Muscle of leg (tissue), 11 donors: ENCODE data around the gene OAF. TPM values are rescaled to one million over a fixed set of nuclear protein-coding genes. Genes with fewer than 3 reads are reported as not detected.
A peak's percentile ranks its signal among the peaks of the same experiment; 100 is the strongest.

Source experiments
- DNase-seq: peaks from one replicate; pipeline ENCODE4 v3.0.0; 2013
- H3K27ac ChIP-seq: one replicate; pipeline ENCODE4 v1.5.1; 2013; ENCODE audit warnings: mild to moderate bottlenecking, low read length, control low read depth
- H3K27me3 ChIP-seq: one replicate; pipeline ENCODE4 v1.6.1; 2013; ENCODE audit warnings: low read length; ENCODE audit not compliant: control insufficient read depth, insufficient read depth
- H3K36me3 ChIP-seq: one replicate; pipeline ENCODE4 v1.6.1; 2013; ENCODE audit warnings: low read length; ENCODE audit not compliant: control insufficient read depth, insufficient read depth
- H3K4me1 ChIP-seq: one replicate; pipeline ENCODE4 v1.6.1; 2013; ENCODE audit warnings: low read length; ENCODE audit not compliant: control insufficient read depth, insufficient read depth
- H3K4me3 ChIP-seq: one replicate; pipeline ENCODE4 v1.5.1; 2013; ENCODE audit warnings: low read length, control low read depth
- H3K9me3 ChIP-seq: replicated peaks from 2 replicates; pipeline ENCODE4 v1.6.1; 2013; ENCODE audit warnings: low read depth, low read length; ENCODE audit not compliant: control insufficient read depth
- WGBS: methylation state at CpG from one replicate; pipeline ENCODE4 v1.1.5; 2013; ENCODE audit warnings: missing lambda C conversion rate; ENCODE audit not compliant: insufficient coverage; 5-methylcytosine and 5-hydroxymethylcytosine counted together
- polyA plus RNA-seq, 8 donors: library from polyadenylated mRNA; unstranded; fragments of 120-200 nt; gene quantifications; one replicate each; pipeline versions ENCODE4 v1.2.1 to v1.2.3, GENCODE V29; 2013; ENCODE audit warnings: inconsistent platforms in 1 of 8, low replicate concordance in 1 of 8; ENCODE audit not compliant: insufficient read length in 8 of 8, insufficient read depth in 1 of 8
- total RNA-seq: library from RNA; stranded (reverse); fragments of 120-200 nt; gene quantifications from one replicate; pipeline ENCODE4 v1.2.4, GENCODE V29; 2013

OAF gene
- total and polyA plus RNA-seq, 9 donors: 41.5 to 93.6 (median 58.5) TPM

- Histone ChIP-seq H3K4me3 (no peak overlapping the region), H3K4me1 (peaks cover 23% of the 10 kb centered on the region), H3K27ac (no peak overlapping the region), H3K36me3 (peaks cover 31% of the 10 kb centered on the region), H3K9me3 (peaks cover 2% of the 10 kb centered on the region), H3K27me3 (peaks cover 13% of the 10 kb centered on the region)
- WGBS: 61% methylated on average over 7 of the region's 17 CpGs
- peak; percentile 56 for DNase-seq
These were observed 18.9 kb downstream of the OAF start for GRCh38 chr11:120229451-120230424.

GRCh38 chr11:120230433-120231071 lies 19.7 kb downstream of the OAF start:
- DNase-seq: no peak
- no peak overlapping the region for H3K27ac ChIP-seq
- 65% methylated on average over 3 of the region's 5 CpGs for WGBS
- H3K9me3 ChIP-seq: peaks cover 2% of the 10 kb centered on the region
- H3K4me3 ChIP-seq: no peak overlapping the region
- H3K4me1 ChIP-seq: peaks cover 16% of the 10 kb centered on the region
- H3K27me3 ChIP-seq: peaks cover 17% of the 10 kb centered on the region
- peaks cover 31% of the 10 kb centered on the region for H3K36me3 ChIP-seq

GRCh38 chr11:120231963-120232362 lies 21.1 kb downstream of the OAF start:
- no peak for DNase-seq
- H3K4me1 ChIP-seq: peaks cover 10% of the 10 kb centered on the region
- no peak overlapping the region for H3K4me3 ChIP-seq
- peaks cover 2% of the 10 kb centered on the region for H3K9me3 ChIP-seq
- no peak overlapping the region for H3K27ac ChIP-seq
- 54% methylated on average over 2 of the region's 4 CpGs for WGBS
- H3K27me3 ChIP-seq: peaks cover 23% of the 10 kb centered on the region
- H3K36me3 ChIP-seq: peaks cover 22% of the 10 kb centered on the region

DNA sequence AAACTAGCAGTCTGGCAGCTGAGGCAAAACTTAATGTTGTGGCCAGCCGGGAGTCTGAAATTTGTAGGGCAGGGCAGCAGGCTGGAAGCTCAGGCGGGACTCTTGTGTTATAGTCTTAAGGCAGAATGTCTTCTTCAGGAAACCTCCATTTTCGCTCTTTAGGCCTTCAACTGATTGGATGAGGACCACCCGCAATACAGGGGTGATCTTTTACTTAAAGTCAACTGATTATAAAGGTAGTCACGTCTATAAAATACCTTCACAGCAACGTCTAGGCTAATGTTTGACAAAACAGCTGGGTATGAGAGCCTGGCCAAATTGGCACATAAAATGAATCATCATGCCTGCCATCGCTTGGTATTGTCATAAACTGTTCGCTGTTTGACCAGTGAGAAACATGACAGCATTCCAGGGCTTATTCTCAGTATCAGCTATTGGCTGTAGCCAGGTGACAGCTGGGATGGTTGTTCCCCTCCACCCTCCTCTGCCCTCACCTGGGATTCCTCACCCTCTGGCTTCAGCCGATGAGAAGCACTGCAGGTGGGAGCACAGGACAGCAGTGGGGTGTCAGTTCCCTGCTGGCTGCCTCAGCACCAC lies 22.5 kb downstream of the OAF start:
- DNase-seq: no peak
- Histone ChIP-seq H3K9me3 (peaks cover 2% of the 10 kb centered on the region), H3K27ac (no peak overlapping the region), H3K4me1 (peaks cover 10% of the 10 kb centered on the region), H3K27me3 (peaks cover 33% of the 10 kb centered on the region), H3K36me3 (peaks cover 14% of the 10 kb centered on the region), H3K4me3 (no peak overlapping the region)
- 61% methylated on average over 5 of the region's 9 CpGs for WGBS

GRCh38 chr11:120235024-120235628 lies 24.3 kb downstream of the OAF start:
- H3K9me3 ChIP-seq: peaks cover 2% of the 10 kb centered on the region
- peaks cover 7% of the 10 kb centered on the region for H3K36me3 ChIP-seq
- H3K4me1 ChIP-seq: peaks cover 11% of the 10 kb centered on the region
- peaks cover 48% of the 10 kb centered on the region for H3K27me3 ChIP-seq
- peak; percentile 49 for DNase-seq
- 4% methylated on average over 5 of the region's 8 CpGs for WGBS
- H3K4me3 ChIP-seq: no peak overlapping the region
- H3K27ac ChIP-seq: no peak overlapping the region

- DNase-seq: no peak
- Histone ChIP-seq H3K4me1 (peaks cover 15% of the 10 kb centered on the region), H3K9me3 (peaks cover 2% of the 10 kb centered on the region), H3K4me3 (no peak overlapping the region), H3K27me3 (peaks cover 61% of the 10 kb centered on the region), H3K36me3 (peaks cover under 1% of the 10 kb centered on the region), H3K27ac (no peak overlapping the region)
- 34% methylated on average over 3 of the region's 5 CpGs for whole genome bisulfite sequencing
These were observed 25.6 kb downstream of the OAF start for GRCh38 chr11:120236169-120237107.

GRCh38 chr11:120238968-120239620 lies 28.3 kb downstream of the OAF start:
- WGBS: 89% methylated on average over 7 of the region's 11 CpGs
- H3K36me3 ChIP-seq: no peaks in the 10 kb centered on the region
- peaks cover 15% of the 10 kb centered on the region for H3K4me1 ChIP-seq
- peaks cover 74% of the 10 kb centered on the region for H3K27me3 ChIP-seq
- no peaks in the 10 kb centered on the region for H3K9me3 ChIP-seq
- no peak for DNase-seq
- no peak overlapping the region for H3K27ac ChIP-seq
- H3K4me3 ChIP-seq: no peak overlapping the region

DNA sequence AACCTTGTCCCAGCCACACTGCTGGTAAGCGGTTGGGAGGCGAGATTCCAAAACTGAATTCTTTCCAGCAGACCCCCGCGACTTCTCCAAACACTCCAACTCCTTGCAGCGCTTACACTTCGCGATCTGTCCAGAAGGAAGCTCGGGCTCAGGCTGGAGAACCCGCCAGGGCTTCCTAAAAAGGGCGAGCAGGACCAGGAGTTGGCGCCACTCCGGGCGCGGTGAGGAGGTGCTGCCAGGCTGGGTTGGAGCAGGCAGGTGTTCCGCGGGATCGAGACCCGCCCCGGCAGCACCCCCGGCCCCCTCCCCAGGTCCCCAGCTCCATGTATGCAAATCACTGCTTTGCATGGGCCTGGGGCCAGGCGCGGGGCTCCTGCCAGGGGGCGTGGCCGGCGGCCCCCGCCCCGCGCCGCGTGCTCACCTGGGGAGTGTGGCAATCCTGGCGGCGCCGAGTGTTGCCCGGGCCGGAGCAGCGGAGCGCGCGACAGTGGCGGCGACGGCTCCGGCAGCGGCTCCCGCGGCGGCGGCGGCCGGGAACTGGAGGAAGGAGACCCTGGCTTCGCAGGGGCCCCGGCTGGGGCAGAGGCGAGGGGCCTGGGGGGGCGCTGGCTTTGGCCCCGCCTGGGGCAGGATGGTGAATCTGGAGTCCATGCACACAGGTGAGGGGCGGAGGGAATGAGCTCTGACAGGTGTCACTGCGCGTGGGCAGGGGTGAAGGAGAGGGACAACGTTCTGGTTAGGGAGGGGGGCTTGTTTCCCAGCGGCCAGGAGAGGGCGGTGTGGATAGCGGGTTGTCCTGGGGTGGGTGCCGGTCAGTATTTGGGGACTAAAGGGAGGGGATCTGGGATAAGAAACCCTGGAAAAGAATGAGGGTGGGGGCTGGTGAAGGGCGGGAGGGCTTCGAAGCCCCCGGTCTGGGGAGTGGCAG lies 29.1 kb downstream of the OAF start, which contains the start of gene POU2F3:
Gene POU2F3 (plus strand): TSS at position 428 of the 928 bp plus-strand sequence. CDS start 204 bp downstream, at position 632.
- Histone ChIP-seq H3K27me3 (peaks cover 73% of the 10 kb centered on the region), H3K36me3 (no peaks in the 10 kb centered on the region), H3K9me3 (no peaks in the 10 kb centered on the region), H3K4me3 (no peak within 1 kb of the TSS), H3K4me1 (peaks cover 8% of the 10 kb centered on the region), H3K27ac (no peak within 1 kb of the TSS)
- WGBS: 4% methylated on average over 64 of the region's 66 CpGs
- DNase-seq: no peak
